GM18508 (cell line): ENCODE data around the gene RNASEH1.
"Not testable (repeated sequence)": the region's sequence is repeated elsewhere in the genome, so short reads cannot be mapped to it uniquely, and the experiment has no call there.

Source experiments
- ATAC-seq: cut with Tn5 transposase; IDR thresholded peaks from one replicate; pipeline ENCODE4 v1.9.1; 2021; ENCODE audit warnings: moderate number of reproducible peaks; ENCODE audit not compliant: insufficient read depth, unreplicated experiment

The RNASEH1 gene

GRCh38 chr2:3594493-3595281, 36.6 kb upstream of the RNASEH1 start, which contains the start of gene COLEC11:
Gene COLEC11 (plus strand): TSS chr2:3595112. CDS start chr2:3604341, 9,229 bp downstream.
- no peak for ATAC-seq

GRCh38 chr2:3589086-3589485, 31.0 kb upstream of the RNASEH1 start:
- ATAC-seq = no peak

GRCh38 chr2:3588084-3588483, 30.0 kb upstream of the RNASEH1 start:
- ATAC-seq = no peak

- no peak for ATAC-seq
Observed at GRCh38 chr2:3587432-3587831, 29.3 kb upstream of the RNASEH1 start.

GRCh38 chr2:3587021-3587420, 28.9 kb upstream of the RNASEH1 start:
- no peak for ATAC-seq

- no peak for ATAC-seq
Observed at GRCh38 chr2:3586220-3586619, 28.1 kb upstream of the RNASEH1 start.

GRCh38 chr2:3585261-3586109, 27.4 kb upstream of the RNASEH1 start:
- ATAC-seq = no peak

GRCh38 chr2:3584608-3585260, 26.6 kb upstream of the RNASEH1 start:
- ATAC-seq = no peak

GRCh38 chr2:3584076-3584475, 25.9 kb upstream of the RNASEH1 start:
- ATAC-seq = no peak

- no peak for ATAC-seq
Observed at GRCh38 chr2:3581367-3582262, 23.5 kb upstream of the RNASEH1 start.

- no peak for ATAC-seq
Observed at GRCh38 chr2:3580449-3580848, 22.3 kb upstream of the RNASEH1 start.

GRCh38 chr2:3578987-3579386, 20.9 kb upstream of the RNASEH1 start:
- ATAC-seq = no peak

GRCh38 chr2:3576263-3576630, 18.1 kb upstream of the RNASEH1 start:
- not testable (repeated sequence) for ATAC-seq

GRCh38 chr2:3575534-3576262, 17.6 kb upstream of the RNASEH1 start:
- ATAC-seq = peak; percentile 3

GRCh38 chr2:3574155-3574554, 16.0 kb upstream of the RNASEH1 start:
- ATAC-seq = no peak

- no peak for ATAC-seq
Observed at GRCh38 chr2:3572620-3573019, 14.5 kb upstream of the RNASEH1 start.

GRCh38 chr2:3571284-3571683, 13.2 kb upstream of the RNASEH1 start:
- ATAC-seq = no peak

- not testable (repeated sequence) for ATAC-seq
Observed at GRCh38 chr2:3569656-3570055, 11.5 kb upstream of the RNASEH1 start.

- ATAC-seq = no peak
Observed at GRCh38 chr2:3566806-3567205, 8.7 kb upstream of the RNASEH1 start.
